ENCODE measurements around the gene LMAN1.
A peak's percentile ranks its signal among the peaks of the same experiment; 100 is the strongest.

DNA sequence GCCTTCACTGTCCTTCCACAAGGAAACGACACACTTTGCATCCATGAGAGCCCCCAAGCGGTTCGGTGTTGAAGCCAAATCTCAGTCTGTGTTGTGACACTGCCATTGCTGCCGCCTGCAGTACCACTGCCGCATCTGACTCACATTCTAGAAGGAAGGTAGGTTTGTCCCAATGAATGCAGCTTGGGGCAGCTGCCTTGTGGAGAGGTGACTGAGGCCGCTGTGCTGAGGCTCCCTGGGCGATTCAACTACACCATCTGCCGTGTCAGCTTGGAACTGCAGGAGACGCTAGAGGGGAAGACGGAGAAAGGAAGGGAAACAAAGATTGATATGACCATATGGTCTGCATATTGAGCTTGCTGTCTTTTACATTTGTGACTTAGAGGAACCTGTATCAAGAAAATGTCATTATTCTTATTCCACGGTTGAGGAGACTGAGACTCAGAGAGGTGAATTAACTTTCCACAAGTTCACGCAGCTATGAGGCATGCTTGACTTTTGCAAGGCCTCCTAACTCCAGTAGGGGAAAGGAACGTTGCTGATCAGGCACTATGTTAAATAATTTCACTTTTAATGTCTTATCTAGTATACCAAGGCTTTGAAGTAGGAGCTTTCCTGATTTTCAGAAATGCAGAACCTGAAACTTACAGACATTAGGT lies 43.5 kb upstream of the LMAN1 start:
- TF ChIP-seq, protein P1, sequence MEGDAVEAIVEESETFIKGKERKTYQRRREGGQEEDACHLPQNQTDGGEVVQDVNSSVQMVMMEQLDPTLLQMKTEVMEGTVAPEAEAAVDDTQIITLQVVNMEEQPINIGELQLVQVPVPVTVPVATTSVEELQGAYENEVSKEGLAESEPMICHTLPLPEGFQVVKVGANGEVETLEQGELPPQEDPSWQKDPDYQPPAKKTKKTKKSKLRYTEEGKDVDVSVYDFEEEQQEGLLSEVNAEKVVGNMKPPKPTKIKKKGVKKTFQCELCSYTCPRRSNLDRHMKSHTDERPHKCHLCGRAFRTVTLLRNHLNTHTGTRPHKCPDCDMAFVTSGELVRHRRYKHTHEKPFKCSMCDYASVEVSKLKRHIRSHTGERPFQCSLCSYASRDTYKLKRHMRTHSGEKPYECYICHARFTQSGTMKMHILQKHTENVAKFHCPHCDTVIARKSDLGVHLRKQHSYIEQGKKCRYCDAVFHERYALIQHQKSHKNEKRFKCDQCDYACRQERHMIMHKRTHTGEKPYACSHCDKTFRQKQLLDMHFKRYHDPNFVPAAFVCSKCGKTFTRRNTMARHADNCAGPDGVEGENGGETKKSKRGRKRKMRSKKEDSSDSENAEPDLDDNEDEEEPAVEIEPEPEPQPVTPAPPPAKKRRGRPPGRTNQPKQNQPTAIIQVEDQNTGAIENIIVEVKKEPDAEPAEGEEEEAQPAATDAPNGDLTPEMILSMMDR (IDR thresholded peaks at IDR 0.05): peak; percentile 75 to 91 (median 82)
- TF ChIP-seq POLR2A (IDR thresholded peaks at IDR 0.05): no peak
